GM23248 (cell line): ENCODE results near the gene AADAC.

Experiments used
- EZH2 ChIP-seq: fragments of 200-600 bp; sonication (generic); IDR thresholded peaks from 2 replicates; pipeline ENCODE4 v1.6.1; 2018; ENCODE audit warnings: antibody characterized with exemption, mild to moderate bottlenecking; ENCODE audit not compliant: insufficient read depth, poor library complexity, severe bottlenecking
- EZH2phosphoT487 ChIP-seq: fragments of 200-600 bp; sonication (generic); IDR thresholded peaks from 2 replicates; pipeline ENCODE4 v1.6.1; 2018; ENCODE audit warnings: antibody characterized with exemption, moderate library complexity, mild to moderate bottlenecking, low read depth; ENCODE audit not compliant: insufficient read depth

GRCh38 chr3:151871639-151872468, 57.9 kb downstream of the AADAC start:
- TF ChIP-seq EZH2phosphoT487 (no peak), EZH2 (no peak)
